ENCODE data around the gene AFF4.

AFF4 gene

GRCh38 chr5:132827943-132828673, 135.3 kb downstream of the AFF4 start:
- no peak for DNase-seq (ENCODE audit: low read depth)

DNA sequence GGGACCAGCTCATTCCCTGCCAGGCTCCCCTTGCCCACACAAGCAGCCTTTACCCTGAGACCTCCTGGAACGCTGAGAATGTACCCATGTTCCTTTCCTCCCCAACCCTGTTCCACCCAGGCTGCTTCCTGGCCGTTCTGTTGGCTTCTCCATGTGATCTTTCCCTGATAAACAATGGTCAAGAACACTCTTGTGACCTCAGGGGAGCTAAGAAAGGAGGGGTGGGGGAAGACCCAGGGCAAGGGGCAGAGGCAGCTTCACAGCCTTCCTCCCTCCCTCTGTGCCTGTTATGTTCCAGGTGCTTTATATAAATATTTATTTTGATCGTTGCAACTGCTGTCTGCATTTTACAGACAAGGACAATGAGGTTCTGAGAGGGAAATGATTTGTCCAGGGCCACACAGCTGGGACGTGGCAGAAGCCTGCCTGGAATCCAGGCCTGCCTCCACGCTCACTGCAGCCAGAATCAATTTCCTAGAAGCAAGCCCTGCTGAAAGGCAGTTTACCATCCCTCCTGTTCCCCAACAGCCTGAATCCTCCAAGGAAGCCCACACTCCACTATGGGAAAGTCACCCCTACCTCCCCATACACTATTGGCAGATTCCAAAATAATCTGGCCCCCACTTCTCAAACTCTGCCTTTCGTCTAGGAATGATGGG, 136.9 kb downstream of the AFF4 start:
- DNase-seq (ENCODE audit: low read depth) = no peak

DNA sequence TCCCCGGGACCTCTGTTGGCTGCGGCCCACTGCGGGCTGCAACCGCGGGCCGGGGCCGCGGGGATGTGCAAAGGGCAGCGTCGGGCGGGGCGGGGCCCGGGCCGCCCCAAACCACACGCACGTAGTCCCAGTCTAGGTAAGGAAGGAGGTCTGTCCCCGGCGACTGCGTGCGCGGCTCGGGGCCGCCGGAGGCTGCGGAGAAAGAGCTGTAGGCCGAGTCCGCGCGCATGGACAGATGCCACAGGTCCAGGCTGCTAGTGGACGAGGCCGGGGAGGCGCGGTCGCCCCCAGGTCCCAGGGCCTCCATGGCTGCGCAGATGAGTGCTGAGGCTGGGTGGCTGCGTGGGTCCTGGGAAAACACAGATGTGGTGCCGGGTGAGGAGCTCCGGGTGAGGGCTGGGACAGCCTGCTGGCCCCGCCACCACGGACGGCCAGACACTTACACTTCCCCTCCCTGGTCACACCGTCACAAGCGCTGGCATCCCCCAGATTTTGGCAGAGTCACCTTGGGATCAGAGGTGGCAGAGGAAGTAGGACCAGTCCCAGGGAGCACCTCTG, 137.5 kb downstream of the AFF4 start:
- DNase-seq (ENCODE audit: low read depth) = no peak

Data from stimulated activated CD8-positive, alpha-beta memory T cell treated with anti-CD3 and anti-CD28 coated beads, Interleukin-12 subunit alpha, Interleukin-12 subunit beta, amount 100 ng/mL, for 4 hours (primary cell).